B cell (primary cell): Measurements from ENCODE around the gene ZFX. TPM values are rescaled to one million over a fixed set of nuclear protein-coding genes. Genes with fewer than 3 reads are reported as not detected.

Source experiments
- ATAC-seq: fragments of 200-7000 bp; cut with Tn5 transposase; one replicate; pipeline ENCODE4 v1.10.0; 2021; ENCODE audit warnings: low read depth, mild to moderate bottlenecking, moderate number of reproducible peaks, moderate library complexity
- CTCF ChIA-PET: fragments of 350-600 bp; sonication (Branson Sonifier 250); formaldehyde crosslinking; loops from one replicate; lab custom pipeline; 2021; ENCODE audit warnings: antibody characterized with exemption, inconsistent platforms; lab: Charles Lee
- POLR2A ChIA-PET: fragments of 350-600 bp; sonication (Branson Sonifier 250); formaldehyde crosslinking; loops from one replicate; lab custom pipeline; 2021; ENCODE audit warnings: antibody characterized with exemption; lab: Charles Lee
- DNase-seq: peaks from one replicate; pipeline ENCODE4 v3.0.0; 2013
- H2AFZ ChIP-seq: 2 replicates; pipeline ENCODE4 v1.6.1; 2012; ENCODE audit warnings: mild to moderate bottlenecking, low read depth, low read length; ENCODE audit not compliant: insufficient read depth, poor library complexity, severe bottlenecking
- H3K27ac ChIP-seq, 2 donors: 1 replicate in 1 of 2; 2 replicates in 1 of 2; pipeline ENCODE4 v1.5.1; 2012 to 2013; ENCODE audit warnings: low read length in 2 of 2, mild to moderate bottlenecking in 2 of 2, moderate library complexity in 1 of 2
- H3K27me3 ChIP-seq, 4 experiments: fragments of 200-600 bp in 1 of 4; sonication (generic) in 1 of 4; replicated peaks in 1 of 4; 1 replicate in 2 of 4; 2 replicates in 2 of 4; pipeline versions ENCODE4 v1.6.1 to v1.7.0; 2013 to 2016; ENCODE audit warnings: low read length in 3 of 4, mild to moderate bottlenecking in 2 of 4, mixed read lengths in 1 of 4, moderate library complexity in 1 of 4; ENCODE audit not compliant: insufficient read depth in 4 of 4, control insufficient read depth in 3 of 4; ENCODE audit errors: control extremely low read depth in 1 of 4
- H3K36me3 ChIP-seq, 2 experiments: replicated peaks in 1 of 2; 1 replicate in 1 of 2; 2 replicates in 1 of 2; pipeline versions ENCODE4 v1.6.1 to v1.7.1; 2013; ENCODE audit warnings: low read length in 1 of 2; ENCODE audit not compliant: insufficient read depth in 2 of 2, control insufficient read depth in 1 of 2; ENCODE audit errors: control extremely low read depth in 1 of 2, extremely low read depth in 1 of 2
- H3K4me1 ChIP-seq, 2 donors: fragments of 200-600 bp in 1 of 2; sonication (generic) in 1 of 2; 1 replicate in 1 of 2; 2 replicates in 1 of 2; pipeline versions ENCODE4 v1.5.1 to v1.6.1; 2013 to 2017; ENCODE audit warnings: low read length in 2 of 2; ENCODE audit not compliant: control insufficient read depth in 2 of 2, insufficient read depth in 2 of 2
- H3K4me2 ChIP-seq: replicated peaks from 2 replicates; pipeline ENCODE3; 2012; ENCODE audit warnings: mild to moderate bottlenecking, low read depth, low read length; ENCODE audit not compliant: poor library complexity, severe bottlenecking
- H3K4me3 ChIP-seq, 5 experiments: fragments of 200-600 bp in 1 of 5; sonication (generic) in 1 of 5; 1 replicate in 3 of 5; 2 replicates in 2 of 5; pipeline versions ENCODE4 v1.5.1 to v1.7.0; 2011 to 2016; ENCODE audit warnings: low read length in 4 of 5, mild to moderate bottlenecking in 4 of 5, low read depth in 2 of 5, control low read depth in 1 of 5, moderate library complexity in 1 of 5; ENCODE audit not compliant: insufficient read depth in 1 of 5; ENCODE audit errors: control extremely low read depth in 1 of 5, extremely low read depth in 1 of 5
- H3K79me2 ChIP-seq: fragments of 200-600 bp; sonication (generic); one replicate; pipeline ENCODE4 v1.6.0; 2016; ENCODE audit warnings: low read length; ENCODE audit not compliant: control insufficient read depth, insufficient read depth
- H3K9ac ChIP-seq: fragments of 200-600 bp; sonication (generic); 2 replicates; pipeline ENCODE4 v1.6.1; 2017; ENCODE audit warnings: mild to moderate bottlenecking, low read length, moderate library complexity
- H3K9me3 ChIP-seq, 3 donors: one replicate each; pipeline versions ENCODE4 v1.6.1 to v1.7.1; 2013; ENCODE audit warnings: low read length in 2 of 3; ENCODE audit not compliant: control insufficient read depth in 2 of 3, insufficient read depth in 1 of 3; ENCODE audit errors: control extremely low read depth in 1 of 3
- H4K20me1 ChIP-seq: 2 replicates; pipeline ENCODE4 v1.6.0; 2012; ENCODE audit warnings: mild to moderate bottlenecking, low read length; ENCODE audit not compliant: insufficient read depth, control insufficient read depth, poor library complexity, severe bottlenecking
- H3K27ac Mint-ChIP-seq: one replicate; pipeline ENCODE4 v1.8.0; 2021; ENCODE audit warnings: mixed read lengths
- H3K27me3 Mint-ChIP-seq: one replicate; pipeline ENCODE4 v1.8.0; 2021; ENCODE audit warnings: mixed read lengths
- H3K4me1 Mint-ChIP-seq: one replicate; pipeline ENCODE4 v1.8.0; 2021; ENCODE audit warnings: mixed read lengths
- H3K4me3 Mint-ChIP-seq: one replicate; pipeline ENCODE4 v1.8.0; 2021; ENCODE audit warnings: mixed read lengths
- H3K9me3 Mint-ChIP-seq: one replicate; pipeline ENCODE4 v1.8.0; 2022; ENCODE audit warnings: mixed read lengths; ENCODE audit not compliant: insufficient read depth
- CTCF ChIP-seq: fragments of 200-600 bp; IDR thresholded peaks from one replicate; pipeline ENCODE4 v1.8.0; 2022; ENCODE audit warnings: antibody characterized with exemption, mild to moderate bottlenecking
- EZH2 ChIP-seq: IDR thresholded peaks from 2 replicates; pipeline ENCODE4 v1.6.1; 2012; ENCODE audit warnings: borderline replicate concordance, low read depth, mild to moderate bottlenecking, moderate library complexity, low read length; ENCODE audit not compliant: insufficient read depth, poor library complexity, severe bottlenecking
- WGBS: methylation state at CpG from one replicate; pipeline ENCODE4 v1.1.5; 2013; ENCODE audit warnings: missing lambda C conversion rate; ENCODE audit not compliant: insufficient coverage; 5-methylcytosine and 5-hydroxymethylcytosine counted together
- intact Hi-C: fragments of 100-400 bp; cut with micrococcal nuclease; formaldehyde crosslinking; loops from one replicate; pipeline ENCODE4 v1.10.0; 2022
- polyA plus RNA-seq: library from polyadenylated mRNA; depleted of rRNA; stranded (reverse); fragments of >200 nt; gene quantifications from 2 replicates; pipeline ENCODE4 v1.2.3, GENCODE V29; 2012
- total RNA-seq, 2 donors: library from RNA; stranded (reverse); fragments of 120-200 nt in 1 of 2; gene quantifications; 1 replicate in 1 of 2; 2 replicates in 1 of 2; pipeline versions ENCODE4 v1.2.3 to v1.2.4, GENCODE V29; 2013 to 2022

Gene ZFX
- total and polyA plus RNA-seq, 2 donors (not counting 1 experiment from before 2014, with no cell fraction given), result 31.3 to 81.8 TPM

GRCh38 chrX:24208496-24209240, 59.1 kb downstream of the ZFX start:
- no peak overlapping the region for H3K4me2 ChIP-seq
- H3K4me3 Mint-ChIP-seq, result no peak overlapping the region
- H2AFZ ChIP-seq, result no peak overlapping the region
- H3K9me3 ChIP-seq, result no peaks in the 10 kb centered on the region
- 100% methylated on average over 1 of the region's 13 CpGs for WGBS
- CTCF ChIA-PET, result no interaction called here
- H3K27me3 Mint-ChIP-seq, result no peaks in the 10 kb centered on the region
- TF ChIP-seq CTCF, result no peak
- no peak for TF ChIP-seq EZH2
- peaks cover 38% of the 10 kb centered on the region for H3K79me2 ChIP-seq
- peaks cover 30% of the 10 kb centered on the region for H4K20me1 ChIP-seq
- no peak overlapping the region for H3K27ac ChIP-seq
- no peak overlapping the region for H3K9ac ChIP-seq
- H3K4me1 ChIP-seq, result peaks cover 10 to 14% of the 10 kb centered on the region in 2 donors
- POLR2A ChIA-PET, result no interaction called here
- no peak overlapping the region for H3K4me3 ChIP-seq
- DNase-seq (no peak), ATAC-seq (no peak)
- H3K4me1 Mint-ChIP-seq, result peaks cover 14% of the 10 kb centered on the region
- no peaks in the 10 kb centered on the region for H3K27me3 ChIP-seq
- H3K36me3 ChIP-seq, result peaks cover 0 to 28% of the 10 kb centered on the region in 2 experiments
- no peak overlapping the region for H3K27ac Mint-ChIP-seq
- intact Hi-C loops, result no loop called here
- no peaks in the 10 kb centered on the region for H3K9me3 Mint-ChIP-seq

GRCh38 chrX:24210190-24210589, 60.7 kb downstream of the ZFX start:
- Mint-ChIP-seq H3K4me1 (peaks cover 5% of the 10 kb centered on the region), H3K27ac (no peak overlapping the region), H3K9me3 (no peaks in the 10 kb centered on the region), H3K27me3 (no peaks in the 10 kb centered on the region), H3K4me3 (no peak overlapping the region)
- H3K9ac ChIP-seq, result no peak overlapping the region
- DNase-seq, result no peak
- TF ChIP-seq CTCF (no peak), EZH2 (no peak)
- intact Hi-C loops, result no loop called here
- no peak overlapping the region for H2AFZ ChIP-seq
- H3K4me1 ChIP-seq, result peaks cover 3 to 6% of the 10 kb centered on the region in 2 donors
- H3K27ac ChIP-seq, result no peak overlapping the region
- ChIA-PET CTCF (no interaction called here), POLR2A (no interaction called here)
- peaks cover 0 to 28% of the 10 kb centered on the region in 2 experiments for H3K36me3 ChIP-seq
- no peak overlapping the region for H3K4me2 ChIP-seq
- peaks cover 17% of the 10 kb centered on the region for H4K20me1 ChIP-seq
- H3K27me3 ChIP-seq, result no peaks in the 10 kb centered on the region
- no peak overlapping the region for H3K4me3 ChIP-seq
- peaks cover 30% of the 10 kb centered on the region for H3K79me2 ChIP-seq
- no peak for ATAC-seq
- H3K9me3 ChIP-seq, result no peaks in the 10 kb centered on the region
- no CpG with 5 or more reads among the region's 6 CpGs for WGBS
